Loucy (cell line): ENCODE measurements around the gene KCNG3.

ENCODE experiments used
- CTCF ChIP-seq: fragments of 200-600 bp; sonication (generic); conservative IDR thresholded peaks from 2 replicates; pipeline ENCODE4 v1.5.1; 2014; ENCODE audit warnings: mild to moderate bottlenecking, antibody characterized with exemption, low read length
- EZH2phosphoT487 ChIP-seq: fragments of 200-600 bp; IDR thresholded peaks from 2 replicates; pipeline ENCODE4 v1.6.1; 2018; ENCODE audit warnings: antibody characterized with exemption, mild to moderate bottlenecking, moderate library complexity, borderline replicate concordance

- TF ChIP-seq CTCF (no peak), EZH2phosphoT487 (no peak)
These were observed 44.4 kb downstream of the KCNG3 start for GRCh38 chr2:42449163-42450087.
